HepG2 (cell line): ENCODE data around the gene CNNM4. TPM values are rescaled to one million over a fixed set of nuclear protein-coding genes. Genes with fewer than 3 reads are reported as not detected.

Experiments used
- ASH2L ChIP-seq: fragments of 300-600, 200-600 bp; sonication (generic); IDR thresholded peaks from 2 replicates; pipeline ENCODE4 v1.7.0; 2017; ENCODE audit warnings: low read depth, mild to moderate bottlenecking, moderate library complexity, mixed read lengths, low read length; ENCODE audit not compliant: insufficient read length
- HDAC1 ChIP-seq: sonication (generic); formaldehyde crosslinking; IDR thresholded peaks from 2 replicates; pipeline ENCODE4 v1.5.1; 2020; ENCODE audit warnings: mild to moderate bottlenecking, missing genetic modification reagents
- HNF4G ChIP-seq, 2 experiments: sonication (generic) in 1 of 2; formaldehyde crosslinking in 1 of 2; IDR thresholded peaks; 2 replicates each; pipeline versions ENCODE4 v1.4.0 to v1.6.1; 2011 to 2020; ENCODE audit warnings: borderline replicate concordance in 2 of 2, low read depth in 2 of 2, mild to moderate bottlenecking in 2 of 2, low read length in 1 of 2, missing genetic modification reagents in 1 of 2, moderate library complexity in 1 of 2
- KDM5B ChIP-seq: sonication (generic); formaldehyde crosslinking; IDR thresholded peaks from 2 replicates; pipeline ENCODE4 v1.4.0; 2020; ENCODE audit warnings: missing genetic modification reagents, mild to moderate bottlenecking, borderline replicate concordance
- MAZ ChIP-seq, 2 experiments: sonication (generic) in 1 of 2; formaldehyde crosslinking in 1 of 2; IDR thresholded peaks; 2 replicates each; pipeline versions ENCODE4 v1.5.0 to v1.6.1; 2012 to 2020; ENCODE audit warnings: low read depth in 2 of 2, mild to moderate bottlenecking in 2 of 2, borderline replicate concordance in 1 of 2, improper control_type of control experiment in 1 of 2, low read length in 1 of 2, missing genetic modification reagents in 1 of 2, moderate library complexity in 1 of 2
- PATZ1 ChIP-seq: sonication (generic); formaldehyde crosslinking; IDR thresholded peaks from 2 replicates; pipeline ENCODE4 v1.4.0; 2020; ENCODE audit warnings: missing genetic modification reagents
- RAD21 ChIP-seq: fragments of 450-650 bp; formaldehyde crosslinking; IDR thresholded peaks from 2 replicates; pipeline ENCODE4 v1.5.0; 2020; ENCODE audit warnings: mild to moderate bottlenecking
- RCOR2 ChIP-seq: IDR thresholded peaks from 2 replicates; pipeline ENCODE4 v1.6.1; 2016; ENCODE audit warnings: missing biosample characterization, missing genetic modification reagents
- WIZ ChIP-seq: sonication (generic); formaldehyde crosslinking; IDR thresholded peaks from 2 replicates; pipeline ENCODE4 v1.5.1; 2020; ENCODE audit warnings: mild to moderate bottlenecking, missing genetic modification reagents
- ZMYM4 ChIP-seq: sonication (generic); formaldehyde crosslinking; IDR thresholded peaks from 2 replicates; pipeline ENCODE4 v1.8.1; 2023; ENCODE audit warnings: mild to moderate bottlenecking, missing genetic modification reagents
- ZNF180 ChIP-seq: sonication (generic); formaldehyde crosslinking; IDR thresholded peaks from 2 replicates; pipeline ENCODE4 v1.4.0; 2020; ENCODE audit warnings: low read depth, missing genetic modification reagents, borderline replicate concordance
- ZNF281 ChIP-seq: sonication (generic); formaldehyde crosslinking; IDR thresholded peaks from 2 replicates; pipeline ENCODE4 v1.4.0; 2020; ENCODE audit warnings: missing genetic modification reagents, borderline replicate concordance
- ZNF282 ChIP-seq: fragments of 450-650 bp; IDR thresholded peaks from 2 replicates; pipeline ENCODE4 v1.6.1; 2018; ENCODE audit not compliant: partially characterized antibody
- ZNF33B ChIP-seq: sonication (generic); formaldehyde crosslinking; IDR thresholded peaks from 2 replicates; pipeline ENCODE4 v1.5.1; 2020; ENCODE audit warnings: mild to moderate bottlenecking, missing genetic modification reagents
- ZNF496 ChIP-seq: sonication (generic); formaldehyde crosslinking; IDR thresholded peaks from 2 replicates; pipeline ENCODE4 v1.8.1; 2023; ENCODE audit warnings: mild to moderate bottlenecking, moderate library complexity, missing genetic modification reagents; ENCODE audit not compliant: insufficient replicate concordance
- ZNF687 ChIP-seq: sonication (generic); formaldehyde crosslinking; IDR thresholded peaks from 2 replicates; pipeline ENCODE4 v1.5.1; 2020; ENCODE audit warnings: mild to moderate bottlenecking, missing genetic modification reagents, moderate library complexity
- ZNF703 ChIP-seq: sonication (generic); formaldehyde crosslinking; IDR thresholded peaks from 2 replicates; pipeline ENCODE4 v1.5.1; 2020; ENCODE audit warnings: missing genetic modification reagents, mild to moderate bottlenecking, moderate library complexity, borderline replicate concordance
- ZZZ3 ChIP-seq: sonication (generic); formaldehyde crosslinking; IDR thresholded peaks from 2 replicates; pipeline ENCODE4 v1.4.0; 2020; ENCODE audit warnings: missing genetic modification reagents, mild to moderate bottlenecking, borderline replicate concordance
- polyA plus RNA-seq, 8 experiments: library from polyadenylated mRNA; depleted of rRNA in 3 of 8; stranded (reverse) in 7 of 8; unstranded in 1 of 8; fragments of >200 nt; fragmentation: Illumina TruSeq in 4 of 8; extraction: Trizol in 4 of 8; gene quantifications; 2 replicates each; pipeline versions ENCODE4 v1.2.1 to v1.2.3, GENCODE V29; 2011 to 2016; ENCODE audit warnings: low read depth in 4 of 8, missing spikeins in 1 of 8, mixed read lengths in 1 of 8; ENCODE audit not compliant: insufficient read depth in 1 of 8
- total RNA-seq, 5 experiments: library from RNA; depleted of rRNA; stranded (reverse); fragments of >200 nt; fragmentation: Illumina TruSeq; extraction: Trizol; gene quantifications; 2 replicates each; pipeline ENCODE4 v1.2.3, GENCODE V29; 2016; ENCODE audit warnings: low read depth in 1 of 5

Gene CNNM4
- total and polyA plus RNA-seq, 2 of the 13 experiments (the other 11 are each of a cell fraction or from before 2014, with no cell fraction given), result 5.9 to 8.4 TPM

DNA sequence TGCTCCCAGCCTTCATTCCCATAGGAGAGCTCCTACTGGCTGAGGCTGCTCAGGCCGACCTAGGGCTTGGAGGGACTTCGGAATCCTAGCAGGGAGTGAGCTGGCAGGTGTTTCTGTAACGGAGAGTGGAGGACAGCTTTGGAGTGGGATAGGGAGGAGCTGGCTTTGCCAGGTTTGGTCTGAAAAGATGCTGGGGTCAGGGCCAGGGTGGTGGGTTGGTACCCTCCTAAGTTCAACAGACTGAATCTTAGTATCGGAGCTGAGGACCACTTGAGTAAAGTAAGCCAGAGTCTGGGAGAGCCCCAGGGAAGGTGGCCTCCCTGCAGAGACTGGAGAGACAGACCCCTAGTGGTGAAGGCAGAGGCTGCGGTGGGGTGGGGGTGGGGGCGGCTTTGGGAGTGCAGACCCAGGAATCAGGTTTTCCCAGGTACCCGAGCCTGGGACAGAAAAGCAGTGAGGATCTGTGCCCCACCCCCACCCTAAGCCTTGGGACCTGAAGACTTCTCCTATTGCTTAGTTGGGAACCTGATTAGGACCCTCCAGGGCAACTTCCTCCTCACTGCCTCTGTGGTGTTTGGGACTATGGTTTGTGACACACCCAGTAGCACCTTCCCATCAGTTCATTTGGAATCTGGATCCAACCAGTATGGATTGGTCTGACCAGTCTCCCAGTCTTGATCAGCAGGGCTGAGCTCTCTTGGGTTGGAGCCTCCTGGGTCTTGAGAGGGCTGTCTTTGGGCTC lies 3.0 kb downstream of the CNNM4 start (continued):
- 0 out of 2 replicates have a peak, but pooled peaks have one; percentile 19 for TF ChIP-seq RAD21 (CRISPR knock-in tag)
- no peak for TF ChIP-seq ZNF496 (CRISPR knock-in tag)
- TF ChIP-seq ZNF282, result no peak
- TF ChIP-seq ZMYM4 (CRISPR knock-in tag), result 0 out of 2 replicates have a peak, but pooled peaks have one; percentile 11
- 0 out of 2 replicates have a peak, but pooled peaks have one; percentile 6 for TF ChIP-seq HNF4G (IDR thresholded peaks at IDR 0.05; ENCODE audit: borderline replicate concordance, low read depth, low read length)
- TF ChIP-seq HNF4G (CRISPR knock-in tag; IDR thresholded peaks at IDR 0.05; ENCODE audit: borderline replicate concordance, low read depth), result no peak
- peak; percentile 72; the same call in 1 of the 2 replicates for TF ChIP-seq MAZ (IDR thresholded peaks at IDR 0.05; ENCODE audit: borderline replicate concordance, low read depth, low read length)
- 0 out of 2 replicates have a peak, but pooled peaks have one; percentile 17 for TF ChIP-seq MAZ (CRISPR knock-in tag; IDR thresholded peaks at IDR 0.05; ENCODE audit: low read depth)
- TF ChIP-seq RCOR2, result no peak
- peak; percentile 67 for TF ChIP-seq PATZ1
- peak; percentile 42; the same call in 1 of the 2 replicates for TF ChIP-seq ZNF687 (CRISPR knock-in tag)
- TF ChIP-seq ZNF703 (CRISPR knock-in tag), result no peak
- no peak for TF ChIP-seq HDAC1
- no peak for TF ChIP-seq ZNF33B
- no peak for TF ChIP-seq ZNF180 (CRISPR knock-in tag)
- peak; percentile 77 for TF ChIP-seq ZNF281
- TF ChIP-seq ZZZ3 (CRISPR knock-in tag), result no peak
- TF ChIP-seq KDM5B (CRISPR knock-in tag), result peak; percentile 21; the same call in 1 of the 2 replicates
- peak; percentile 26 for TF ChIP-seq ASH2L
- TF ChIP-seq WIZ (CRISPR knock-in tag), result 0 out of 2 replicates have a peak, but pooled peaks have one; percentile 5
